HepG2 (cell line): ENCODE data around the gene IL31. TPM values are rescaled to one million over a fixed set of nuclear protein-coding genes. Genes with fewer than 3 reads are reported as not detected.

Experiments
- MEIS1 ChIP-seq: sonication (generic); formaldehyde crosslinking; IDR thresholded peaks from 2 replicates; pipeline ENCODE4 v1.9.0; 2021; ENCODE audit warnings: mild to moderate bottlenecking, missing genetic modification reagents, moderate library complexity, borderline replicate concordance
- RXRA ChIP-seq: sonication (generic); formaldehyde crosslinking; IDR thresholded peaks from 2 replicates; pipeline ENCODE4 v1.5.1; 2020; ENCODE audit warnings: missing genetic modification reagents
- TIGD3 ChIP-seq: sonication (generic); formaldehyde crosslinking; IDR thresholded peaks from 2 replicates; pipeline ENCODE4 v1.5.1; 2020; ENCODE audit warnings: mild to moderate bottlenecking, missing genetic modification reagents, borderline replicate concordance
- ZNF281 ChIP-seq: sonication (generic); formaldehyde crosslinking; IDR thresholded peaks from 2 replicates; pipeline ENCODE4 v1.4.0; 2020; ENCODE audit warnings: missing genetic modification reagents, borderline replicate concordance
- ZNF432 ChIP-seq: sonication (generic); formaldehyde crosslinking; IDR thresholded peaks from 2 replicates; pipeline ENCODE4 v1.5.0; 2020; ENCODE audit warnings: missing genetic modification reagents, mild to moderate bottlenecking, borderline replicate concordance
- ZNF646 ChIP-seq: sonication (generic); formaldehyde crosslinking; IDR thresholded peaks from 2 replicates; pipeline ENCODE4 v1.9.0; 2021; ENCODE audit warnings: mild to moderate bottlenecking, missing genetic modification reagents
- ZSCAN22 ChIP-seq: sonication (generic); formaldehyde crosslinking; IDR thresholded peaks from 2 replicates; pipeline ENCODE4 v1.4.0; 2020; ENCODE audit warnings: mild to moderate bottlenecking, missing genetic modification reagents
- polyA plus RNA-seq, 8 experiments: library from polyadenylated mRNA; depleted of rRNA in 3 of 8; stranded (reverse) in 7 of 8; unstranded in 1 of 8; fragments of >200 nt; fragmentation: Illumina TruSeq in 4 of 8; extraction: Trizol in 4 of 8; gene quantifications; 2 replicates each; pipeline versions ENCODE4 v1.2.1 to v1.2.3, GENCODE V29; 2011 to 2016; ENCODE audit warnings: low read depth in 4 of 8, missing spikeins in 1 of 8, mixed read lengths in 1 of 8; ENCODE audit not compliant: insufficient read depth in 1 of 8
- total RNA-seq, 5 experiments: library from RNA; depleted of rRNA; stranded (reverse); fragments of >200 nt; fragmentation: Illumina TruSeq; extraction: Trizol; gene quantifications; 2 replicates each; pipeline ENCODE4 v1.2.3, GENCODE V29; 2016; ENCODE audit warnings: low read depth in 1 of 5

Gene IL31
- total and polyA plus RNA-seq, 2 of the 13 experiments (the other 11 are each of a cell fraction or from before 2014, with no cell fraction given) = not detected

GRCh38 chr12:122158700-122159285 lies 15.2 kb downstream of the IL31 start (continued):
- TF ChIP-seq ZNF646 (CRISPR knock-in tag) (no peak), TIGD3 (CRISPR knock-in tag) (no peak), ZSCAN22 (CRISPR knock-in tag) (no peak), ZNF281 (CRISPR knock-in tag) (no peak), MEIS1 (CRISPR knock-in tag) (no peak), RXRA (CRISPR knock-in tag) (no peak), ZNF432 (CRISPR knock-in tag) (no peak)
